Right atrium auricular region (tissue), 2 donors: ENCODE results near the gene C8G. TPM values are rescaled to one million over a fixed set of nuclear protein-coding genes. Genes with fewer than 3 reads are reported as not detected.

Source experiments
- DNase-seq: peaks from one replicate; pipeline ENCODE4 v3.0.0-alpha.2; 2019; ENCODE audit warnings: low spot score
- H3K27ac ChIP-seq, 2 donors: fragments of 200-600 bp; sonication (generic); 1 replicate in 1 of 2; 2 replicates in 1 of 2; pipeline ENCODE4 v1.5.1; 2016 to 2019
- H3K27me3 ChIP-seq, 2 donors: fragments of 200-600 bp; sonication (generic); one replicate each; pipeline versions ENCODE4 v1.5.1 to v1.6.0; 2017 to 2019
- H3K36me3 ChIP-seq: fragments of 200-600 bp; sonication (generic); one replicate; pipeline ENCODE4 v1.5.1; 2016
- H3K4me1 ChIP-seq, 2 donors: fragments of 200-600 bp; sonication (generic); one replicate each; pipeline versions ENCODE4 v1.5.1 to v1.6.0; 2017 to 2019
- H3K4me3 ChIP-seq, 2 donors: fragments of 200-600 bp; sonication (generic); 1 replicate in 1 of 2; 2 replicates in 1 of 2; pipeline ENCODE4 v1.5.1; 2017 to 2019; ENCODE audit warnings: mild to moderate bottlenecking in 1 of 2, moderate library complexity in 1 of 2
- H3K9me3 ChIP-seq, 2 donors: fragments of 200-600 bp; sonication (generic); one replicate each; pipeline ENCODE4 v1.5.1; 2019
- total RNA-seq, 2 donors: library from RNA; depleted of rRNA; stranded (reverse); fragments of >200 nt; gene quantifications; one replicate each; pipeline ENCODE4 v1.1.0, GENCODE V29; 2016
- TF ChIP-seq, protein P1 (sequence below), 2 donors: fragments of 200-600 bp; sonication (generic); IDR thresholded peaks; one replicate each; pipeline ENCODE4 v1.5.1; 2019; ENCODE audit warnings: antibody characterized with exemption in 2 of 2

The C8G gene
- total RNA-seq, result not detected

DNA sequence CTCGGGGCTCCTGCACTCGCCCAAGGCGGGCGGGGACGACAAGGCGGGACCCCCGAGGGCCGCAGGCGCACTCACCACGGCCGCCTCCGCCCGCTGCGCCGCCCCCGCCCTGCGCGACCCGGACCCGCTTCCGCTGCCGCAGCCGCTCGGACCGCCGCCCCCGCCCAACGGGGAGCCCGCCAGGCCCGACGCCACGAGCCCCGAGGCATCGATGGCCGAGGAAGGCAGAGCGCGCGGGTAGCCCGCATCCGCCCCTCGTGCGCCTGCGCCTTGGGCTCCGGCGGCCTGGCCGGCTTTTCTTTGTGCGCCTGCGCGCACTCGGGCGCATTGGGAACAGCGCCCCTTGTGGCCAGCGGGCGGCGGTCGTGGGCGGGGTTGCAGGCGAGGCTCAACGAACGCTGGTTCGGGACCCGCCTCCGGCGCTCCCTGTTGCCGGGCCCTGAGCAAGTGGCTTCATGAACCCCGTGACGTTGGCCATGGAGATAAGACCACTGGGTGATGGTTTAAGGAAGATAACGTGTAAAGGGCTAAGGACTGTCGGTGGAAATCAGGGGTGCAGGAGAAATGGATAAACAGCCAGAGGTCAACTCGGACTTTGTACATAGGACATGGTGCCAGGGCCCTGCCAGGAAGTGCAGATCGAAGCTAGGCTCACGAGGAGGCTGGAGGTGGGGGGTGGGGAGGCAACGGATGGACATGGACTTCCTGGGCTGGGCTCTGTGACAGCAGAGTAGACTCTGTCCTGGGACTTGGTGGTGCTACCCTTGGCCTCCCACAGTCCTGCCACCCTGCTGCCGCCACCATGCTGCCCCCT is at the start of gene C8G, which contains the start of gene FBXW5:
TSS of gene C8G (plus strand) at position 725 of the 814 bp plus-strand sequence. CDS start at position 803, 78 bp downstream.
TSS of gene FBXW5 (minus strand) at position 220 of the 814 bp plus-strand sequence. CDS start 655 bp downstream, outside the sequence.
- Histone ChIP-seq H3K27me3 (no peaks in the 10 kb centered on the region), H3K4me1 (peaks cover 0 to 61% of the 10 kb centered on the region in 2 donors), H3K36me3 (peaks cover 34% of the 10 kb centered on the region), H3K27ac (peak within 1 kb of the TSS; percentile 91 to 95), H3K4me3 (peak within 1 kb of the TSS; percentile 85 to 87), H3K9me3 (no peaks in the 10 kb centered on the region)
- peak; percentile 91 for DNase-seq
- TF ChIP-seq, protein P1, sequence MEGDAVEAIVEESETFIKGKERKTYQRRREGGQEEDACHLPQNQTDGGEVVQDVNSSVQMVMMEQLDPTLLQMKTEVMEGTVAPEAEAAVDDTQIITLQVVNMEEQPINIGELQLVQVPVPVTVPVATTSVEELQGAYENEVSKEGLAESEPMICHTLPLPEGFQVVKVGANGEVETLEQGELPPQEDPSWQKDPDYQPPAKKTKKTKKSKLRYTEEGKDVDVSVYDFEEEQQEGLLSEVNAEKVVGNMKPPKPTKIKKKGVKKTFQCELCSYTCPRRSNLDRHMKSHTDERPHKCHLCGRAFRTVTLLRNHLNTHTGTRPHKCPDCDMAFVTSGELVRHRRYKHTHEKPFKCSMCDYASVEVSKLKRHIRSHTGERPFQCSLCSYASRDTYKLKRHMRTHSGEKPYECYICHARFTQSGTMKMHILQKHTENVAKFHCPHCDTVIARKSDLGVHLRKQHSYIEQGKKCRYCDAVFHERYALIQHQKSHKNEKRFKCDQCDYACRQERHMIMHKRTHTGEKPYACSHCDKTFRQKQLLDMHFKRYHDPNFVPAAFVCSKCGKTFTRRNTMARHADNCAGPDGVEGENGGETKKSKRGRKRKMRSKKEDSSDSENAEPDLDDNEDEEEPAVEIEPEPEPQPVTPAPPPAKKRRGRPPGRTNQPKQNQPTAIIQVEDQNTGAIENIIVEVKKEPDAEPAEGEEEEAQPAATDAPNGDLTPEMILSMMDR (IDR thresholded peaks at IDR 0.05), result peak; percentile 97 to 99

DNA sequence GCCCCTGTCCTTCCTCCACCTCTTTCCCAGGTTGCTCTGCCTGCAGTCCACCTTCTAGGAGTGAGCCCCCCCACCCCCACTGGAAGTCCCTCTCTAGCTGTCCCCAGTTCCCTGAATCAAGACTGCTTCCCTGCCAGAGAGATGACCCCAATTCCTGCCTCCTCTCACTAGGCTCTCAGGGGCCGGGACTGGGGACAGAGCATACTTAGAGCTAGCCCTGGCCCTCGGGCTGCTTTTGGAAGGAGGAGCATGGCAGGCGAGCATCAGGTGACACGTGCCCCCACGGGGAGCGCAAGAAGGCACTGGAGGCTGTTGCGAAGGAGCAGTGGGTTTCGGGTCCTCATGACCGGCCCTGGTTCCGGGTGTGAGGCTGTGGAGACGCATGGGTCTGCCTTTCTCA is 49.0 kb upstream of the C8G start:
- Histone ChIP-seq H3K4me1 (peaks cover 0 to 3% of the 10 kb centered on the region in 2 donors), H3K4me3 (no peak overlapping the region), H3K9me3 (no peaks in the 10 kb centered on the region), H3K36me3 (peaks cover 28% of the 10 kb centered on the region), H3K27me3 (no peaks in the 10 kb centered on the region), H3K27ac (no peak overlapping the region)
- no peak for DNase-seq
- TF ChIP-seq, protein P1 (IDR thresholded peaks at IDR 0.05), result no peak

DNA sequence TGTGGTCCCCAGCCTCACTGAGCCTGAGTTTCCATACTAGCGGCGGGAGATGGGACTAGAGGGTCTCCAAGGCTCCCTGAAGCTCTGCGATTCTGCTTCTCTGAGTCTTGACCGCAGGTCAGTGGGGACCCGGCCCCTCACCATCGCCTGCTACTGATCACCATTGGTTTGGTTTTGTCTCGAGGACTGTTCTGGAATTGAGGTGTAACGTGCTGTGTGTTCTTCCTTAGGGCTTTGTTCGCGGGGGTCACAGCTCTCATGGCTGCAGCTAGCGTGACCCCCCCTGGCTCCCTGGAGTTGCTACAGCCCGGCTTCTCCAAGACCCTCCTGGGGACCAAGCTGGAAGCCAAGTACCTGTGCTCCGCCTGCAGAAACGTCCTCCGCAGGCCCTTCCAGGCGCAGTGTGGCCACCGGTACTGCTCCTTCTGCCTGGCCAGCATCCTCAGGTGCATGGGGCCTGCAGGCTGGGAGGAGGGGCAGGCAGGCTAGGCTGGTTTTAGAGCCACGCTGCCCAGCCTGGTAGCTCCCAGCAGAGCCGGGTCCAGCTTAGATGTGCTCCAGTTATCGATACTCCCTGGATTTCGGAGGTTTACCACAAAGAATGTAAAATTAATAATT is 46.5 kb upstream of the C8G start:
- Histone ChIP-seq H3K36me3 (peaks cover 26% of the 10 kb centered on the region), H3K9me3 (no peaks in the 10 kb centered on the region), H3K27ac (no peak overlapping the region), H3K27me3 (no peaks in the 10 kb centered on the region), H3K4me3 (no peak overlapping the region), H3K4me1 (peaks cover 0 to 27% of the 10 kb centered on the region in 2 donors)
- no peak for DNase-seq
- TF ChIP-seq, protein P1 (IDR thresholded peaks at IDR 0.05), result no peak

DNA sequence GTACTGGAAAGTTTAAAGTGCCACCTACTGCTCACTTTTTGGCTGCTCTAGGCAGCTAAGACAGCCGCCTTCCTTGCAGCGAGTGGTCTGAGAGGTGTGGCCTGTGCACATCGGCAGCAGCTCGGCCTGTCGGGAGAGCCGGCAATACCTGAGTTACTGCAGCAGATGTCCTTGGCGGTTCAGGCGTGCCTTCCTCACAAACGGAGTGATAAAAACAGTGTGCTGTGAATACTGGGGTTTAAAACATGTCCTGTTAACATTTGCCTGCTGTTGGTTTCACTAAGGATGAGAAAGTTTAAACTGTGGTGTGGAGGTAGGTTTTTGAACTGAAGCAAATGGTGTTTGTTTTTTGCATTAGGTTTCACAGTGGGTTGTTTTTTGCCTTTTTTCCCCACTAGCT is 45.8 kb upstream of the C8G start:
- Histone ChIP-seq H3K27ac (no peak overlapping the region), H3K4me3 (no peak overlapping the region), H3K4me1 (peaks cover 0 to 27% of the 10 kb centered on the region in 2 donors), H3K9me3 (no peaks in the 10 kb centered on the region), H3K36me3 (peaks cover 26% of the 10 kb centered on the region), H3K27me3 (no peaks in the 10 kb centered on the region)
- TF ChIP-seq, protein P1 (IDR thresholded peaks at IDR 0.05), result no peak
- no peak for DNase-seq

DNA sequence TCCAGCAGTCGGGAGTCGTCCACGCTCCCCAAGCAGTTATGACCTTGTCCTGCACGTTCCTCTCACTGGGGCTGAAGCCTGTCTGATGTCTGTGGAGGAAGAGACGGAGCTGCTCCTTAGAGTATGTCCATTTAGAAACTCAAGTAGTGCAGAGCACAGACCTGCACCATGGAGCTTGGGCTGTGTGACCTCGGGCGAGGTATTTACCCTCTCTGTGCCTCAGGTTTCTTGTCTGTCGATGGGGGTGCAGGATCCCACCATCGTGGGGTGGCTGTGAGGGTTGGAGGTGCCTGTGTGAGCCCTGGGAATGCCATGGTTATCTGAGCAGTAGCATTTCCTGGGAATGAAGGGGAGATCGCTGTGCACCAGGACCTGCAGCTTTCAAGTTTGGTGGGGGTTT is 44.5 kb upstream of the C8G start:
- Histone ChIP-seq H3K36me3 (peaks cover 26% of the 10 kb centered on the region), H3K27me3 (no peaks in the 10 kb centered on the region), H3K9me3 (no peaks in the 10 kb centered on the region), H3K4me3 (no peak overlapping the region), H3K4me1 (peaks cover 0 to 27% of the 10 kb centered on the region in 2 donors), H3K27ac (peak overlapping the region; percentile 76 to 81)
- TF ChIP-seq, protein P1 (IDR thresholded peaks at IDR 0.05), result no peak
- no peak for DNase-seq
